DND-41 (cell line): Measurements from ENCODE around the gene ZSWIM6.

Source experiments
- ATAC-seq: fragments of 200-7000 bp; cut with Tn5 transposase; 3 replicates; pipeline ENCODE4 v1.9.1; 2021; ENCODE audit warnings: low read depth; ENCODE audit not compliant: insufficient read depth
- DNase-seq: peaks from one replicate; pipeline ENCODE4 v3.0.0-alpha.2; 2020
- H2AFZ ChIP-seq: 2 replicates; pipeline ENCODE4 v1.6.0; 2012; ENCODE audit warnings: low read depth, low read length
- H3K27ac ChIP-seq: 2 replicates; pipeline ENCODE4 v1.5.1; 2012; ENCODE audit warnings: low read length, inconsistent platforms
- H3K27me3 ChIP-seq: fragments of 200-600 bp; sonication (generic); 2 replicates; pipeline ENCODE4 v1.6.0; 2012; ENCODE audit warnings: low read length, mild to moderate bottlenecking, inconsistent platforms; ENCODE audit not compliant: insufficient read depth, poor library complexity
- H3K36me3 ChIP-seq: 2 replicates; pipeline ENCODE4 v1.5.1; 2012; ENCODE audit warnings: low read length, inconsistent platforms; ENCODE audit not compliant: insufficient read depth
- H3K4me1 ChIP-seq: 2 replicates; pipeline ENCODE4 v1.5.1; 2012; ENCODE audit warnings: mild to moderate bottlenecking, low read length; ENCODE audit not compliant: insufficient read depth
- H3K4me2 ChIP-seq: 2 replicates; pipeline ENCODE4 v1.6.0; 2012; ENCODE audit warnings: mild to moderate bottlenecking, moderate library complexity, low read length, inconsistent platforms; ENCODE audit not compliant: insufficient read depth
- H3K4me3 ChIP-seq, 2 experiments: fragments of 200-600 bp in 1 of 2; shearing (Covaris generic) in 1 of 2; 2 replicates each; pipeline ENCODE4 v1.5.1; 2012 to 2016; ENCODE audit warnings: inconsistent platforms in 2 of 2, low read length in 2 of 2, mild to moderate bottlenecking in 2 of 2, low read depth in 1 of 2, moderate library complexity in 1 of 2
- H3K79me2 ChIP-seq: 2 replicates; pipeline ENCODE4 v1.6.0; 2012; ENCODE audit warnings: low read length, inconsistent platforms; ENCODE audit not compliant: insufficient read depth
- H3K9ac ChIP-seq: 2 replicates; pipeline ENCODE4 v1.6.0; 2012; ENCODE audit warnings: low read depth, mild to moderate bottlenecking, inconsistent platforms, low read length, moderate library complexity
- H3K9me3 ChIP-seq: 2 replicates; pipeline ENCODE4 v1.5.1; 2012; ENCODE audit warnings: low read length, moderate library complexity, mild to moderate bottlenecking, inconsistent platforms; ENCODE audit not compliant: insufficient read depth, severe bottlenecking
- H4K20me1 ChIP-seq: 2 replicates; pipeline ENCODE4 v1.6.0; 2012; ENCODE audit warnings: low read length; ENCODE audit not compliant: insufficient read depth
- EZH2 ChIP-seq: IDR thresholded peaks from 3 replicates; pipeline ENCODE4 v1.6.1; 2012; ENCODE audit warnings: borderline replicate concordance, low read depth, mild to moderate bottlenecking, moderate library complexity, low read length, inconsistent platforms; ENCODE audit not compliant: severe bottlenecking
- TF ChIP-seq, protein P1 (sequence below): IDR thresholded peaks from 2 replicates; pipeline ENCODE4 v1.5.1; 2012; ENCODE audit warnings: borderline replicate concordance, low read length, moderate library complexity, mild to moderate bottlenecking; ENCODE audit not compliant: poor library complexity, severe bottlenecking; ENCODE audit errors: extremely low read depth

The ZSWIM6 gene

GRCh38 chr5:61286446-61287132, 45.5 kb upstream of the ZSWIM6 start:
- no peaks in the 10 kb centered on the region for H4K20me1 ChIP-seq
- no peaks in the 10 kb centered on the region for H3K27me3 ChIP-seq
- no peak for TF ChIP-seq EZH2
- TF ChIP-seq, protein P1, sequence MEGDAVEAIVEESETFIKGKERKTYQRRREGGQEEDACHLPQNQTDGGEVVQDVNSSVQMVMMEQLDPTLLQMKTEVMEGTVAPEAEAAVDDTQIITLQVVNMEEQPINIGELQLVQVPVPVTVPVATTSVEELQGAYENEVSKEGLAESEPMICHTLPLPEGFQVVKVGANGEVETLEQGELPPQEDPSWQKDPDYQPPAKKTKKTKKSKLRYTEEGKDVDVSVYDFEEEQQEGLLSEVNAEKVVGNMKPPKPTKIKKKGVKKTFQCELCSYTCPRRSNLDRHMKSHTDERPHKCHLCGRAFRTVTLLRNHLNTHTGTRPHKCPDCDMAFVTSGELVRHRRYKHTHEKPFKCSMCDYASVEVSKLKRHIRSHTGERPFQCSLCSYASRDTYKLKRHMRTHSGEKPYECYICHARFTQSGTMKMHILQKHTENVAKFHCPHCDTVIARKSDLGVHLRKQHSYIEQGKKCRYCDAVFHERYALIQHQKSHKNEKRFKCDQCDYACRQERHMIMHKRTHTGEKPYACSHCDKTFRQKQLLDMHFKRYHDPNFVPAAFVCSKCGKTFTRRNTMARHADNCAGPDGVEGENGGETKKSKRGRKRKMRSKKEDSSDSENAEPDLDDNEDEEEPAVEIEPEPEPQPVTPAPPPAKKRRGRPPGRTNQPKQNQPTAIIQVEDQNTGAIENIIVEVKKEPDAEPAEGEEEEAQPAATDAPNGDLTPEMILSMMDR: no peak
- no peaks in the 10 kb centered on the region for H3K9me3 ChIP-seq
- no peak overlapping the region for H3K27ac ChIP-seq
- DNase-seq: no peak
- no peak overlapping the region for H3K4me3 ChIP-seq
- no peak overlapping the region for H3K9ac ChIP-seq
- no peak overlapping the region for H3K4me2 ChIP-seq
- H3K4me1 ChIP-seq: no peaks in the 10 kb centered on the region
- no peaks in the 10 kb centered on the region for H3K36me3 ChIP-seq
- no peaks in the 10 kb centered on the region for H3K79me2 ChIP-seq
- no peak overlapping the region for H2AFZ ChIP-seq
- no peak for ATAC-seq

- H3K27ac ChIP-seq: no peak overlapping the region
- H3K9me3 ChIP-seq: no peaks in the 10 kb centered on the region
- DNase-seq: no peak
- H3K9ac ChIP-seq: no peak overlapping the region
- H2AFZ ChIP-seq: no peak overlapping the region
- no peak for ATAC-seq
- H3K27me3 ChIP-seq: no peaks in the 10 kb centered on the region
- TF ChIP-seq, protein P1: no peak
- TF ChIP-seq EZH2: no peak
- no peak overlapping the region for H3K4me2 ChIP-seq
- no peaks in the 10 kb centered on the region for H3K36me3 ChIP-seq
- no peak overlapping the region for H3K4me3 ChIP-seq
- no peaks in the 10 kb centered on the region for H4K20me1 ChIP-seq
- H3K79me2 ChIP-seq: no peaks in the 10 kb centered on the region
- no peaks in the 10 kb centered on the region for H3K4me1 ChIP-seq
These were observed 44.6 kb upstream of the ZSWIM6 start for GRCh38 chr5:61287474-61287873.

- H4K20me1 ChIP-seq: no peaks in the 10 kb centered on the region
- no peak overlapping the region for H3K9ac ChIP-seq
- H2AFZ ChIP-seq: no peak overlapping the region
- no peaks in the 10 kb centered on the region for H3K9me3 ChIP-seq
- H3K4me1 ChIP-seq: no peaks in the 10 kb centered on the region
- DNase-seq (no peak), ATAC-seq (no peak)
- no peaks in the 10 kb centered on the region for H3K79me2 ChIP-seq
- no peak overlapping the region for H3K27ac ChIP-seq
- TF ChIP-seq, protein P1: no peak
- TF ChIP-seq EZH2: no peak
- H3K4me2 ChIP-seq: no peak overlapping the region
- no peaks in the 10 kb centered on the region for H3K27me3 ChIP-seq
- no peaks in the 10 kb centered on the region for H3K36me3 ChIP-seq
- H3K4me3 ChIP-seq: no peak overlapping the region
These were observed 42.8 kb upstream of the ZSWIM6 start for GRCh38 chr5:61289241-61289640.
